Measurements from ENCODE around the gene CEMIP. TPM values are rescaled to one million over a fixed set of nuclear protein-coding genes. Genes with fewer than 3 reads are reported as not detected.
"Not testable (repeated sequence)": the region's sequence is repeated elsewhere in the genome, so short reads cannot be mapped to it uniquely, and the experiment has no call there.

The CEMIP gene
- total and polyA plus RNA-seq, 4 experiments from 2014 or later, result 0.03 to 0.23 (median 0.17) TPM; not detected in 1

- H3K4me1 ChIP-seq (ENCODE audit: insufficient read depth, low read length); H3K4me3 Mint-ChIP-seq; DNase-seq; H3K36me3 ChIP-seq (ENCODE audit: insufficient read depth, low read length); H3K9me3 ChIP-seq (ENCODE audit: control insufficient read depth in 1 of 2, low read length in 2 of 2); CTCF ChIA-PET (ENCODE audit: partially characterized antibody); intact Hi-C loops (cut with micrococcal nuclease); H3K27me3 ChIP-seq (ENCODE audit: insufficient read depth, low read length); H3K4me3 ChIP-seq (ENCODE audit: low read length in 2 of 2); H3K27ac ChIP-seq (ENCODE audit: low read depth, low read length); H3K27me3 Mint-ChIP-seq; POLR2A ChIA-PET (ENCODE audit: partially characterized antibody): not testable (repeated sequence)
- Mint-ChIP-seq H3K4me1 (peaks cover 16 to 42% (median 18%) of the 10 kb centered on the region in 4 donors), H3K9me3 (peaks cover 0 to 11% (median 1%) of the 10 kb centered on the region in 8 donors), H3K36me3 (peaks cover 56% of the 10 kb centered on the region in 2 donors), H3K27ac (peak overlapping the region in 1 of 7 donors; percentile 7)
Observed at GRCh38 chr15:80965454-80965853, 186.3 kb downstream of the CEMIP start.

- no peaks in the 10 kb centered on the region for H3K27me3 ChIP-seq (ENCODE audit: insufficient read depth, low read length)
- peaks cover 0 to 11% (median 1%) of the 10 kb centered on the region in 8 donors for H3K9me3 Mint-ChIP-seq
- peaks cover 16 to 42% (median 18%) of the 10 kb centered on the region in 4 donors for H3K4me1 Mint-ChIP-seq
- intact Hi-C loops (cut with micrococcal nuclease), result no loop called here
- H3K9me3 ChIP-seq (ENCODE audit: control insufficient read depth in 1 of 2, low read length in 2 of 2), result no peaks in the 10 kb centered on the region
- ChIA-PET CTCF (ENCODE audit: partially characterized antibody) (interaction anchor here (1.2 to 4.6 kb wide), 4 partner anchors 10 to 511 kb away, joined by 3 to 33 read pairs (median 4); no protein-coding TSS in a partner anchor), POLR2A (ENCODE audit: partially characterized antibody) (no interaction called here)
- H3K27me3 Mint-ChIP-seq, result no peaks in the 10 kb centered on the region
- no peak overlapping the region for H3K27ac ChIP-seq (ENCODE audit: low read depth, low read length)
- no peaks in the 10 kb centered on the region for H3K4me1 ChIP-seq (ENCODE audit: insufficient read depth, low read length)
- H3K36me3 ChIP-seq (ENCODE audit: insufficient read depth, low read length), result no peaks in the 10 kb centered on the region
- H3K36me3 Mint-ChIP-seq, result peaks cover 46 to 57% of the 10 kb centered on the region in 2 donors
- H3K4me3 ChIP-seq (ENCODE audit: low read length in 2 of 2), result no peak overlapping the region
- H3K4me3 Mint-ChIP-seq, result peak overlapping the region in 1 of 8 donors; percentile 51
- peak overlapping the region in 2 of 7 donors; percentile 48 to 72 for H3K27ac Mint-ChIP-seq
- DNase-seq, result no peak
Observed at GRCh38 chr15:80966431-80967197, 187.4 kb downstream of the CEMIP start.

GRCh38 chr15:80967451-80967850 is 188.3 kb downstream of the CEMIP start:
- ChIA-PET POLR2A (ENCODE audit: partially characterized antibody) (no interaction called here), CTCF (ENCODE audit: partially characterized antibody) (interaction anchor here (1.2 to 4.6 kb wide), 5 partner anchors 9 to 512 kb away, joined by 3 to 33 read pairs (median 4); no protein-coding TSS in a partner anchor)
- no peak overlapping the region for H3K27ac ChIP-seq (ENCODE audit: low read depth, low read length)
- H3K36me3 Mint-ChIP-seq, result peaks cover 45 to 56% of the 10 kb centered on the region in 2 donors
- peaks cover 0 to 11% (median 1%) of the 10 kb centered on the region in 8 donors for H3K9me3 Mint-ChIP-seq
- no peak overlapping the region for H3K27ac Mint-ChIP-seq
- no peaks in the 10 kb centered on the region for H3K4me1 ChIP-seq (ENCODE audit: insufficient read depth, low read length)
- H3K27me3 Mint-ChIP-seq, result no peaks in the 10 kb centered on the region
- no peak overlapping the region for H3K4me3 Mint-ChIP-seq
- H3K9me3 ChIP-seq (ENCODE audit: control insufficient read depth in 1 of 2, low read length in 2 of 2), result no peaks in the 10 kb centered on the region
- H3K36me3 ChIP-seq (ENCODE audit: insufficient read depth, low read length), result no peaks in the 10 kb centered on the region
- no peak for DNase-seq
- H3K4me3 ChIP-seq (ENCODE audit: low read length in 2 of 2), result no peak overlapping the region
- peaks cover 9 to 34% (median 18%) of the 10 kb centered on the region in 4 donors for H3K4me1 Mint-ChIP-seq
- intact Hi-C loops (cut with micrococcal nuclease), result no loop called here
- H3K27me3 ChIP-seq (ENCODE audit: insufficient read depth, low read length), result no peaks in the 10 kb centered on the region

- H3K27ac Mint-ChIP-seq, result peak overlapping the region in 1 of 7 donors; percentile 29
- Histone ChIP-seq H3K27me3 (ENCODE audit: insufficient read depth, low read length) (no peaks in the 10 kb centered on the region), H3K27ac (ENCODE audit: low read depth, low read length) (no peak overlapping the region), H3K36me3 (ENCODE audit: insufficient read depth, low read length) (no peaks in the 10 kb centered on the region), H3K4me1 (ENCODE audit: insufficient read depth, low read length) (no peaks in the 10 kb centered on the region), H3K9me3 (ENCODE audit: control insufficient read depth in 1 of 2, low read length in 2 of 2) (no peaks in the 10 kb centered on the region), H3K4me3 (ENCODE audit: low read length in 2 of 2) (no peak overlapping the region)
- DNase-seq, result no peak
- ChIA-PET POLR2A (ENCODE audit: partially characterized antibody) (interaction anchor here (3.8 kb wide), 1 partner anchor 33 kb away, joined by 15 read pairs; the partner anchor contains the start of gene TLNRD1), CTCF (ENCODE audit: partially characterized antibody) (interaction anchor here (0.9 to 4.6 kb wide), 10 partner anchors 9 to 517 kb away, joined by 3 to 47 read pairs (median 18); no protein-coding TSS in a partner anchor)
- intact Hi-C loops (cut with micrococcal nuclease), result no loop called here
- peaks cover 39 to 50% of the 10 kb centered on the region in 2 donors for H3K36me3 Mint-ChIP-seq
- peaks cover 0 to 11% (median 1%) of the 10 kb centered on the region in 8 donors for H3K9me3 Mint-ChIP-seq
- H3K4me1 Mint-ChIP-seq, result peaks cover 3 to 28% (median 13%) of the 10 kb centered on the region in 4 donors
- no peak overlapping the region for H3K4me3 Mint-ChIP-seq
- no peaks in the 10 kb centered on the region for H3K27me3 Mint-ChIP-seq
Observed at GRCh38 chr15:80967991-80968510, 188.9 kb downstream of the CEMIP start.

DNA sequence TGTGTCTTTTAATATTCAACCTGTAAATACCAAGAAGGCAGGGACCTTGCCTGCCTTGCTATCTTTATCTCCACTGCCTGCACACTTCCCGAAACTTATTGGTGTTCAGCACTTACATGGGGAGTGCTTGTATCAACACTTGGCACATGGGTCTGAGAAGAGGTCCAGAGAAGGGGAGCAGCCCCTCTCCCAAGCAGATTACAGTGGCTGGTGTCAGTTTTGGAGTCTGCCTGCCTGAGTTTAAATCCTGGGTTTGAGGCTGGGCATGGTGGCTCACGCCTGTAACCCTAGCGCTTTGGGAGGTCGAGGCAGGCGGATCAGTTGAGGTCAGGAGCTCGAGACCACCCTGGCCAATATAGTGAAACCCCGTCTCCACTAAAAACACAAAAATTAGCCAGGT is 190.1 kb downstream of the CEMIP start:
- H3K27ac ChIP-seq (ENCODE audit: low read depth, low read length), result no peak overlapping the region
- Mint-ChIP-seq H3K27ac (no peak overlapping the region), H3K27me3 (no peaks in the 10 kb centered on the region), H3K9me3 (peaks cover 0 to 3% (median under 1%) of the 10 kb centered on the region in 8 donors), H3K4me3 (no peak overlapping the region), H3K36me3 (peaks cover 28 to 42% of the 10 kb centered on the region in 2 donors), H3K4me1 (peaks cover 2 to 19% (median 16%) of the 10 kb centered on the region in 4 donors)
- no peaks in the 10 kb centered on the region for H3K4me1 ChIP-seq (ENCODE audit: insufficient read depth, low read length)
- DNase-seq, result no peak
- no peaks in the 10 kb centered on the region for H3K27me3 ChIP-seq (ENCODE audit: insufficient read depth, low read length)
- POLR2A ChIA-PET (ENCODE audit: partially characterized antibody), result interaction anchor here (3.8 kb wide), 1 partner anchor 32 kb away, joined by 15 read pairs; the partner anchor contains the start of gene TLNRD1
- CTCF ChIA-PET (ENCODE audit: partially characterized antibody), result interaction anchor here (0.7 to 4.6 kb wide), 22 partner anchors 8 to 518 kb away, joined by 3 to 47 read pairs (median 4); partner anchors contain the start of gene TLNRD1
- intact Hi-C loops (cut with micrococcal nuclease), result no loop called here
- no peaks in the 10 kb centered on the region for H3K36me3 ChIP-seq (ENCODE audit: insufficient read depth, low read length)
- no peak overlapping the region for H3K4me3 ChIP-seq (ENCODE audit: low read length in 2 of 2)
- no peaks in the 10 kb centered on the region for H3K9me3 ChIP-seq (ENCODE audit: control insufficient read depth in 1 of 2, low read length in 2 of 2)

GRCh38 chr15:80970018-80970657 is 191.0 kb downstream of the CEMIP start:
- no peak overlapping the region for H3K27ac ChIP-seq (ENCODE audit: low read depth, low read length)
- no peaks in the 10 kb centered on the region for H3K36me3 ChIP-seq (ENCODE audit: insufficient read depth, low read length)
- intact Hi-C loops (cut with micrococcal nuclease), result loop anchor here (10.0 kb wide), 1 partner anchor 435 kb away; no protein-coding TSS in a partner anchor
- no peaks in the 10 kb centered on the region for H3K27me3 ChIP-seq (ENCODE audit: insufficient read depth, low read length)
- CTCF ChIA-PET (ENCODE audit: partially characterized antibody), result interaction anchor here (0.7 to 4.6 kb wide), 29 partner anchors 8 to 1589 kb away, joined by 3 to 47 read pairs (median 4); partner anchors contain the start of gene TLNRD1
- POLR2A ChIA-PET (ENCODE audit: partially characterized antibody), result interaction anchor here (3.8 kb wide), 1 partner anchor 31 kb away, joined by 15 read pairs; the partner anchor contains the start of gene TLNRD1
- H3K36me3 Mint-ChIP-seq, result peaks cover 19 to 34% of the 10 kb centered on the region in 2 donors
- no peaks in the 10 kb centered on the region for H3K27me3 Mint-ChIP-seq
- DNase-seq, result peak; percentile 52 to 65 (median 64)
- H3K9me3 ChIP-seq (ENCODE audit: control insufficient read depth in 1 of 2, low read length in 2 of 2), result no peaks in the 10 kb centered on the region
- H3K27ac Mint-ChIP-seq, result peak overlapping the region in 4 of 7 donors; percentile 3 to 68 (median 44)
- H3K4me3 ChIP-seq (ENCODE audit: low read length in 2 of 2), result no peak overlapping the region
- H3K9me3 Mint-ChIP-seq, result peaks cover 0 to 2% (median 0%) of the 10 kb centered on the region in 8 donors
- H3K4me1 ChIP-seq (ENCODE audit: insufficient read depth, low read length), result peaks cover 3% of the 10 kb centered on the region
- H3K4me1 Mint-ChIP-seq, result peaks cover 3 to 21% (median 17%) of the 10 kb centered on the region in 4 donors
- no peak overlapping the region for H3K4me3 Mint-ChIP-seq

Measured in CD4-positive, alpha-beta memory T cell (primary cell).